Posterior cingulate gyrus (tissue), 11 donors: ENCODE measurements around the gene CNTFR.

Experiments used
- DNase-seq, 10 donors: peaks; one replicate each; pipeline versions ENCODE4 v3.0.0 to v3.0.0-alpha.2; 2020 to 2021; ENCODE audit warnings: mixed read lengths in 3 of 10
- intact Hi-C: fragments of 100-400 bp; cut with DNase I; formaldehyde crosslinking; loops from one replicate; pipeline ENCODE4 v1.15.1; 2023

Gene CNTFR

GRCh38 chr9:34575862-34576596 lies 13.5 kb downstream of the CNTFR start:
- no peak for DNase-seq
- intact Hi-C loops = no loop called here

- intact Hi-C loops = no loop called here
- no peak for DNase-seq
Measured at GRCh38 chr9:34575241-34575640, 14.3 kb downstream of the CNTFR start.

- peak in 1 of 10 donors; percentile 0 for DNase-seq
- intact Hi-C loops = no loop called here
Measured at GRCh38 chr9:34574571-34574970, 15.0 kb downstream of the CNTFR start.

GRCh38 chr9:34573599-34574325 lies 15.8 kb downstream of the CNTFR start:
- intact Hi-C loops = no loop called here
- no peak for DNase-seq

GRCh38 chr9:34572628-34573027 lies 16.9 kb downstream of the CNTFR start:
- intact Hi-C loops = no loop called here
- no peak for DNase-seq

GRCh38 chr9:34572092-34572491 lies 17.4 kb downstream of the CNTFR start:
- DNase-seq = no peak
- intact Hi-C loops = no loop called here

GRCh38 chr9:34571481-34571810 lies 18.1 kb downstream of the CNTFR start:
- DNase-seq = no peak
- intact Hi-C loops = no loop called here

- intact Hi-C loops = no loop called here
- DNase-seq = peak in 1 of 10 donors; percentile 30
Measured at GRCh38 chr9:34570809-34571480, 18.6 kb downstream of the CNTFR start.

GRCh38 chr9:34570376-34570775 lies 19.1 kb downstream of the CNTFR start:
- intact Hi-C loops = no loop called here
- no peak for DNase-seq

- DNase-seq = peak in 1 of 10 donors; percentile 47
- intact Hi-C loops = no loop called here
Measured at GRCh38 chr9:34568774-34569173, 20.8 kb downstream of the CNTFR start.

- intact Hi-C loops = no loop called here
- DNase-seq = peak in 1 of 10 donors; percentile 55
Measured at GRCh38 chr9:34568133-34568532, 21.4 kb downstream of the CNTFR start.

GRCh38 chr9:34566972-34567371 lies 22.6 kb downstream of the CNTFR start:
- peak in 2 of 10 donors; percentile 8 to 61 for DNase-seq
- intact Hi-C loops = no loop called here

GRCh38 chr9:34566322-34566721 lies 23.2 kb downstream of the CNTFR start:
- intact Hi-C loops = no loop called here
- DNase-seq = peak in 1 of 10 donors; percentile 60

GRCh38 chr9:34565856-34566255 lies 23.7 kb downstream of the CNTFR start:
- intact Hi-C loops = no loop called here
- DNase-seq = no peak

GRCh38 chr9:34564617-34565016 lies 24.9 kb downstream of the CNTFR start:
- intact Hi-C loops = no loop called here

GRCh38 chr9:34563262-34563661 lies 26.3 kb downstream of the CNTFR start:
- intact Hi-C loops = no loop called here
- peak in 2 of 10 donors; percentile 29 to 48 for DNase-seq

More at GRCh38 chr9:34564617-34565016, 24.9 kb downstream of the CNTFR start:
- DNase-seq = peak in 1 of 10 donors; percentile 74

GRCh38 chr9:34562135-34562745 lies 27.3 kb downstream of the CNTFR start:
- DNase-seq = peak in 1 of 10 donors; percentile 32
- intact Hi-C loops = no loop called here

- DNase-seq = peak in 2 of 10 donors; percentile 51 to 64
- intact Hi-C loops = no loop called here
Measured at GRCh38 chr9:34560599-34561214, 28.8 kb downstream of the CNTFR start.

- intact Hi-C loops = no loop called here
- DNase-seq = peak in 6 of 10 donors; percentile 36 to 91 (median 66)
Measured at GRCh38 chr9:34559624-34560455, 29.7 kb downstream of the CNTFR start.
